SW 1271 (cell line): ENCODE measurements around the gene TPH2.

Experiments
- DNase-seq, 2 experiments: peaks; one replicate each; lab custom pipeline; 2025; lab: John Stamatoyannopoulos, UW

Gene TPH2

DNA sequence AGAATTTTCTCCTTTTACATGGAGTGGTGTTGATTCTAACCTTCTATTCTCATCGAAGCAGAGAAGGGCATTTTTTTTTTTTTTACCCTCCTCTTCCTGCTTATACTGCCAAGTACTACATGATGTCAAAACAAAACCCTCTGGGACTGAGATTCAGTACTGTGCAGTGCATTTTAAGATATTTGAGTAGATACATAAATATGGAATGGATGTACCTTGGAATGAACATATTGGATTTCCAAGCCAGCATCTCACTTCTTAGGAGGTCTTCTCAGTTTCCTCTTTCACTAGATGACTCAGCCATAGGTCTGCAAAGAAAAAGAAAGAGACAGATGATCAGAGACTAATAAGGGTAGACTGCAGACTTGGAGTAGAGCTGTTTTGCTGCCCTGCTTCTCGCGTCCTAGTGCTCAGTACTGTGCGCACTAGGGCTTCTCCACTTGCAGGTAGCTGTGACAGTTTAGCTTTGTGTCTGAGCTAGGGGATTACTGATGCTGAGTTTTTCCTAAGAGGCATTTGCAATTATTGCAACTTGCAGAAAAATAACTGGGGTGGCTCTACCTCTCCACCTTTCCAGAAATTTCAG, 20.4 kb downstream of the TPH2 start:
- no peak for DNase-seq

DNA sequence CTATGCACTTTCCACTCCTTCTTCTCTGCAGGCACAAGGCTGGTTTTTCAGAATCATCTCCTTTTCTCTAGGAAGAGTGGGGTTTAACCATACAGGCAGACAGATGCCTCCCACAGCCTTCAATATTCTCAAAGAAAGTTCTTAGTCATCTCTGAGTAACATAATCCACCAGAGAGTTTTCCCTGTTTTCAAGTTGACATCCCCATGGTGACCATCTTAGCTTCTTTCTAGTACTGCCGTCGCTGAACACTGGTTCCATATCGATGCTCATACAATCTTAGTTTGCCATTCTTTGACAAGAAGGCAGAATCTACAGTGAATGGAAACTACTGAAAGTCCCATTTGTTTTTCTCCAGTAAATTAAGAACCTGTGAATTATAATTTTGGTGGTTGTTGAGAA, 28.6 kb downstream of the TPH2 start:
- no peak for DNase-seq

DNA sequence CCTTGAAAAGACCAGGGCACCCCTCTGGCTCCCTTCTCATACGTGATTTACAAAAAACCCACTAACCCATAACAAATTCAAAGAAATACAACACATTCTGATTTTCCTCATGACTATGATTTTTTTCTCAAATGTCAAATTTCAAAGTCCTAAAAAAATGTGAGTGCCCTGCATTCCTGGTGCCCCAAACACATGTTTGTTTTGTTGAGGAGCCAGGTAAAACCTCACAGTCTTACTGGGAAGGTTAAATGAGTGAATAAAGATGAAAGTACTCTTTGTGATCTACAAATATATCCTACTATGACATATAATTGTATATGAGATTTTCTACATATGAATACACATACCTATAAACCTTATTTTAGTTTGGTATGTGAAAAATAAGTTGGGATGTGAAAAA, 30.7 kb downstream of the TPH2 start:
- DNase-seq, result no peak

DNA sequence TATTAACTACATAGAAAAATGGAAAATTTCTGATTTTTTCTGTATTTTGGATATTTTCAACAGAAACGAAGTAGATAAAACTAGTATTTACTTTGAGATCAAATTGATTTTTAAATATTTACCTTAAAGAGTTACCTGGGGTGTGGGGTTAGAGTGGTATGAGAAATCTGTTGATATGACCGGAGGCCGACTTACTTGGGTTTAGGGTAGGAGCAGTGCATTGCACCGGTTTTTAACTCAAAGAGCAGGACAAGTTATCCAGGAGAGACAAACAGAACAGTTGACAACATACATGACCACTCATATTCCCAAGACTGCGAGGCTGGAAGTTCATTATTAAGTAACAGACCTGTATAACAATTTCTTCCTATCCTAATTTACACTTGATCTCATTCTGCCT, 31.4 kb downstream of the TPH2 start:
- DNase-seq, result no peak

DNA sequence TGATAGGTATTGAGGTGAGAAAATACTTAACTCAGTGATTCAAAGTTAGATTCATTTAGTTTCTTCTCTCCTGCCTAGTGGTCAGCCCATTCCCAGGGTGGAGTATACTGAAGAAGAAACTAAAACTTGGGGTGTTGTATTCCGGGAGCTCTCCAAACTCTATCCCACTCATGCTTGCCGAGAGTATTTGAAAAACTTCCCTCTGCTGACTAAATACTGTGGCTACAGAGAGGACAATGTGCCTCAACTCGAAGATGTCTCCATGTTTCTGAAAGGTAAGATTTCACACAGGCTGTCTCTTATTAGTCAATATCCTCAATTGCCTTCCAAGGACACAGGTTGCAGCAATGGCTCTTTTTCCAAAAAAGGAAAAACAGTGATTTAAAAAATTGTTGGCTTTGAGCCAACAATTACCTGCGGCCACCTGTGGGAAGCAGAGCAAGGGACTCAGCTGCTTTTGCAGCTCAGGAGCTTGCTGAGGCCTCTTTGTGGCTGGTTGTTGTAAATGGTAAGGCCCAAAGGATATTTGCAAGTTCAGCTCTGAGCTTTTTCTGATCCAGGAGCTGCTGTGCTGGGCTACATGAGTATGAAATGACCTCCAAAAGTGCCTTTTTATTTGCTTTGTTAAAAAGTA, 33.9 kb downstream of the TPH2 start:
- DNase-seq, result no peak

DNA sequence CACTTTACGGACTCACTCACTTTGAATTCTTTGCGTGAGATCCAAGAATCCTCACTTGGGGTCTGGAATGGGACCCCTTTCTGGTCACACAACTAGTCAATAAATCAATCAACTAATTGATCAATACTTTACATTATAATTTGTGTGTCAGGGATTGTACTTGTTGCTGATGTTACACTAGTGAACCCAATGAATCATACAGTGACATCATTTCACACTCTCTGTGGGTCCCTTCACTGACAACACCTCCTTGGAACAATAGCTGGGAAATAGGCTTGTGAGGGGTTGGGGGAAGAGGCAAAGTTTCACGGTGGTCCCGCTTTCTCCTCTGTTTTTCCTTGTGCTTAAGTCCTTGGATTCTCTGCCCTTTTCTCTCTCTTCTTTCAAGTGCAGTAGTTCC, 35.0 kb downstream of the TPH2 start:
- DNase-seq, result no peak

DNA sequence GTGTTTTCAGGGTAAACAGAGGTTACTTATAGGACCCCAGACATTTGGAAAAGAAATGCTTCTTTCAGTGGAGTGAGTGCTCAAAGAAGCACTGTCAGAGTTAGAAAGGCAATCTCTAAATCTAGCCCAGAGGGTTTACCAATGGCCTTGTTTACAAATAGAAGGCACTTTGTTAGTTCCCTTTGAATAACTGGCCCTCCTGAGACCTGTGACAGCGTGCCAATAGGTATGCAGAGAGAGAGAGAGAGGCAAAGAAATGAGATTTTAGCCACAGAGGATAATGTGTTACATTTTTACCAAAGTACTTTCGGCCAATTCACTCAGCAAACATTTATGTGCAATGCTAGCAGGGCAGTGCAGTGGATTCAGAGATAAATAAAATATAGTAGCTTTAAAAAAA, 41.9 kb downstream of the TPH2 start:
- no peak for DNase-seq

DNA sequence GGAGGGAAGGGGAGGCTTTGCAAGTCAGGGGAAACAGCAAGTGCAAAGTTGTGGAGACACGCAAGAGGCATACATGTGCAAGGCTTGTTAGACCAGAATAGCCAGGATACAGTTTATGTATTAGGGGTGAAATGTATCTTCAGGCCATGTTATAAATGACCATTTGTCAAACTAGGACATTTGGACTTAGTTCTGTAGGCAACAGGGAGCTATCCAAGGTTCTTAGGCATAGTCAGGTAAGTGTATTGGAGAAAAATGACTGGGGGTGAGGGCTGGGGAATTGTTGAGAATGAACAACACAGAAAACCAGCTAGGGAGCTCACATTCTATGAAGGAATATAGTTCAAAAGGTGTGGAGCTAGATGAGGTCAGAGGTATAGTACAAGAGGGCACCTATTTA, 42.5 kb downstream of the TPH2 start:
- no peak for DNase-seq

DNA sequence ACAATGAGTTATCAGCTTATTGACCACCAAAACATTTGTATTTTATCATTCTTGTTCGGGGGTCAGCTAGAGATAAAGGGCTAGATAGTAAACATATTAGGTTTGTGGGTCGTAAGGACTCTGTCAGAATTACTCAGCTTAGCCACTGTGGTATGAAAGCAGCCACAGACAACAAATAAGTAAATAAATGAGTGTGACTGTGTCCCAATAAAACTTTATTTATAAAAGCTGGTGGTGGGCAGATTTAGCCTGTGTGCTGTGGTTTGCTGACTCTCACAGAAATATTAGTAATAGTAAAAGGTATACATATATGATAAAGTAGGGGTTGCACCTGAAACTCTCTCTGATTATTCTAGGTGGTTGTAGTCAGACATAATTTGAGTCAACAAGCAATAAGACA, 56.1 kb downstream of the TPH2 start:
- no peak for DNase-seq

DNA sequence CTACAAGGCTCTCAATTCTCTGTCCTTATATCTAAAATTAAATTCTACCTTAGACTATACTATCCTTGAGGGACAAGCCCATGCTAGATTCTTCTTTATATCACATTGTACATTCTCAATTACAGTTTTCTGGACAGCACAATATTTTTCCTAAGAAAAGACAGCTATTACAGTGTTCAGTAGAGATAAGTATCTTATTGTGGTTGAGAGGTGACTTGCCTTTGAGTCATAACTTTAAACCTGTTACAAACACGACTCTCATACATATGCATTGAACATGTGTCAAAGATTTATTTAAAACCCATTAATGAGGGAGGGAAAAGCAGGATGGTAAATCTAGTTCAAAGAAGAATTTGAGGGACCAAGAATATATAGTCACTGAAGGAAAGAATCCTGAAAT, 61.1 kb downstream of the TPH2 start:
- DNase-seq, result no peak

DNA sequence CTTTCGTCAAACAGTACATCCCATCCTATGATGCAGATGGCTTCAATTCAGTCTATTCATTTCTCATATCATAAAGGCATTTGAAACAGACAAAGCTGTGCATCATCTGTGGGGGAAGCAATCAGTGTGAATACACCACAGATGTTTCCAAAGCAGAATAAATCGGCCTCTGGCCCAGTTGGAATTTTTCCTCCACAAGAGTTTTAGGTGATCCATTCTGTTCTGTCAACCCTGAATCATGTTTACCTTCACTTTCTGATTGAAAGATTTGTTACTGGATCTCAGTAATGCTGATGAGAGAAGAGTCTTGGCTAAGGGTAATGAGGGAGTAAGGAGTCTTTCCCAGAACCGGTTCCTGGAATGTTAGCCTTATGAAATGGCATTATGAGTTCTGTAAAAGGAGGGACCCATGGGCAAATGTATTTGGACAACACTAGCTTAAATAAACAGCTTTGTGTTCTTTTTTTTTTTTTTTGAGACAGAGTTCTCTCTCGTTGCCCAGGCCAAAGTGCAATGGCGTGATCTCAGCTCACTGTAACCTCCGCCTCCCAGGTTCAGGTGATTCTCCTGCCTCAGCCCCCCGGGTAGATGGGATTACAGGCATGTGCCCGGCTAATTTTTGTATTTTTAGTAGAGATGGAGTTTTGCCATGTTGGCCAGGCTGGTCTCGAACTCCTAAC, 62.5 kb downstream of the TPH2 start:
- DNase-seq, result no peak

DNA sequence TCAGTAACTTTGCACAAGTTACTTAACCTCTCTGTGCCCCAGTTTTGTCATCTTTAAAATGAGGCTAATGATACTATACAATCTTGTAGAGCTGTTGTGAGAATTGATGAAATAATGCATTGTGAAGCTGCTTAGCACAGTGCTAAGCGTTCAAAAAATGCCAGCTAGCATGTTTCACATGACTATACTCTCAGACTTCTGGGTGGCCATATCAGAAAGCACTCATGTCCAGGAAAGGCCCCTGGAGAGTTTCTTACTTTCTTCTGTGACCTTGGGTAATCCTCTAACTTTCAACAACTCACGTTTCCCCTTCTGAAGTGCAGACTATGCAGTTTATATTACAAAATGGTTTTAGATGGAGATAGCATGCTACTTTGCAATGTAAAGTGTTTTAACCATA, 68.1 kb downstream of the TPH2 start:
- DNase-seq, result no peak

DNA sequence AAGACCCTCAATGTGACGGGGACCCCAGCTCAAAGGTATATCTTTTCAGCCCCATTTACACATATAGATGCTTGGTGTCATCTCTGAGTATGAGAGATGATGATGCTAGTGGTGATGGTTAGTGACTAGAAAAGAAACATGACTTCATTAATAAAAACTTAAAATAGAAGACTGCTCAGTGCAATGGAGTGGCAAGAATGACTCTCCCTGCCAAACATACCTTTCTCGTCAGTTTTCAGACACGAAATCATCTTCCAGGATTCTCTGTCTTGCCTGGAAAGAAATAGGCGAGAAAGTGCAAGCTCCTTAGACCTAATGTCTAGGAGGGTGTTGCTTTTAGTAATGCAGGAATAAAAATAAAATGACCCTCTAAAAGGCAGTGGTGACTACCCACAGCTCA, 71.7 kb downstream of the TPH2 start:
- DNase-seq, result no peak

DNA sequence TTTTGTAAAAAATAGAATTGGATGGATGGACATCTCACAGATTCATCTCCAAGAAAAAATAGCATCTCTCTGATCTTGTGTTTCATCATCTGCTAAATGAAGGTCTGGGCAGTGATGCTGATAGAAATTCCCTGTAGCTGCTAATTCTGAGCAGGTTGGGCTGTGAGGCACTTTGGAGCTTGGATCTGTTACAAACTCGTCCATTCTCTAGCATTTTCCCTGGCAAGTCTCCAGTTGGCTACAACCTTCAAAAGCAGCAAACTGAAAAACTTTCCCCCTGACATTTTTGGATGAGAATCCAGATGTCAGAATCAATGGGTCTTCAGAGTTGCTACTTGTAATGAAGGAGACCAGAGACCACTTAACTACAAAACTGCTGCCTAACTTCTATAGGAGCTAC, 72.7 kb downstream of the TPH2 start:
- no peak for DNase-seq

DNA sequence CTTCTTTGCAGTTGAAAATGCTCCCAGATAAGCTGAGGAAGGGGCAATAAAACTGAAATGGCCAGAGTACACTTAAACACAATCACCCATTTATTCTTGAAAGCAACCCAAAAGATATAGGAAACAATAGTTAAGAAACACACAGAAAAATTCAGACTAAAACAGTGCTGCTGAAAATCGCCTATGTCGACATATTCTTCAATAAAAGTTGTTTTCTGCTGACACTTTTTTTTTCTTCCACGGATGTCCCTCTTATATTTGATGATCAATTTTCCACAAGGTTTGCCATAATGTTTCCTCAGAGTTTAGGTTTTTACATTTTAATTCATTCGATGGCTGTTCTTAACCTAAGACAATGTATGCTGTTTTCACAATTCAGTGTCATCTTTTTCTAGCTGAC, 74.2 kb downstream of the TPH2 start:
- DNase-seq, result no peak

DNA sequence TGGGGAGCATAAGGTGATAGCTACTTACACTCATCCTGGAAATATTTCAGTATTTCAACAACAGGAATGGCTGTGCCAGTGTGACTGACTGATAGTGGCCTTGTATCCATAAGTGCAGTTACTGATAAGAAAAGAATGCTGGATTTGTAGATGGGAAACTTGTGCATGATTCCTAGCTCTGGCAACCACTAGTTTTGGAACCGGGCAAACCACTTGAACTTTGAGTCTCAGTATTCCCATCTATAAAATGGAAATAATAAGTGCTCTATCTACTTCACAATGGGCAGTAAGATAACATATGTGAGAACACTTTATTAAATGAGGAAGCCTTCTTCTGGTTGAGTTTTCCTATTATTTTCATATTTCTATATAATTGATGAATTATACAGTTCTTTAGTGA, 77.2 kb downstream of the TPH2 start:
- no peak for DNase-seq

DNA sequence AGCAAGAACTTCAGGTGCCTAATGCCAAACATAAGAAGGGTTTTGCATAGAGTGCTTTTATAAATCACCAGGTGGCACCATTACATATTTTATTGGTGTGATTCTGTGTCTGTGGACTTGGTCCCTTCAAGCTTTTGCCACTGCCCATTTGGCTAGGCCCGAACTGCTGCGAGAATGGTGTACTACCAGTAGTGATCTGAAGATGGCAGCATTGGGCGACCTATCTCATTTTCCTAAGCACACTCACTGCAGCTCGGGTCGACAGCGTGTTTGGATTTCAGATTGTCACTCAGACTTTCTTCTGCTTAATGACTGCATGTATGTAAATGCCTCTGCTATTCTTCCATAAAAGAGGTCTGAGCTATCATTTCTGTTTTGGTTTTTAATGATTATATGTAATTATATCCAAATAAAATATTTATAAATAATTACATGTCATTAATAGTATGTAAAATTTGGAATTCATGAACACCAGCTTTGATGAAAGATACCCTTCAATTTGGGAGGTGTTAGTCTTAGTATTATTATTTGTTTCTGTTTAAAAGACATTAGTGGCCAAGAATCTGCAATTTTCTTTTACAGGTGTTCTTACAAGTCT, 78.5 kb downstream of the TPH2 start:
- peak; percentile 40 to 79 for DNase-seq

DNA sequence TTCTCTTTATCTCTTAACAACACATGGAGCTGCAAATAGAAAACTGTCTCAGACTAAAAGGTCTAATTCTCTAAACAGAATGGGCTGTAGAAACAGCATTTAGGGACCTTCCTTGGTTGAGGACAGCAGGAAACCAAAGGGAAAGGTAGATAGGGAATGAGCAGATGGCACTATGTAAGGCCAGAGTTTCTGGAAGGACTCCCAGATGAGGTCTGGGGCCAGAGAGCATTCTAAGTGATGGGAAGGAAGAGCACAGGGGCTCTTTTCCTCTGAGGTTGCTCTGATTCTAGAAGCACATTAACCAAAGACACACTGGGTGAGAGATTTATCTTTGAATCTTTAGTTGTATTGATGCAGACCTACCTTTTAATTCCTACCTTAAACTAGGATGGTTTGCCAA, 79.4 kb downstream of the TPH2 start:
- DNase-seq, result no peak

DNA sequence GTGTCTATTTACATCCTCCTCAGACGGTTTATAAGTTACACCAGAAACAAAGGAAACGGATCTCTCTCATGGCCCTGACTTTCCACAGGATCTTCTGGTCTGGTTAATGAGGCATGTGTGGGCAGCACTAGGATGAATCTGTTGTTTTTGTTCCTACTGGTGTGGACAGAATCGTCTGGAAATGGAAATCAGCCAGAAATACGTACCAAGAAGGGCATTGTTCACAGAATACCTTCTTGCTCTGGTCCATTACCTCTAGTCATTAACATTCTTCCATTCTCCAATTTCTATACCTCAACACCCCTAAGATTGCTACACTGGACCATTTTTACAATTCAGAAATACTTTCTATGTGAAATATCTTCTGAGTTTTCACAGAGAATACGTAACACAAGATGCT, 86.0 kb downstream of the TPH2 start:
- no peak for DNase-seq

DNA sequence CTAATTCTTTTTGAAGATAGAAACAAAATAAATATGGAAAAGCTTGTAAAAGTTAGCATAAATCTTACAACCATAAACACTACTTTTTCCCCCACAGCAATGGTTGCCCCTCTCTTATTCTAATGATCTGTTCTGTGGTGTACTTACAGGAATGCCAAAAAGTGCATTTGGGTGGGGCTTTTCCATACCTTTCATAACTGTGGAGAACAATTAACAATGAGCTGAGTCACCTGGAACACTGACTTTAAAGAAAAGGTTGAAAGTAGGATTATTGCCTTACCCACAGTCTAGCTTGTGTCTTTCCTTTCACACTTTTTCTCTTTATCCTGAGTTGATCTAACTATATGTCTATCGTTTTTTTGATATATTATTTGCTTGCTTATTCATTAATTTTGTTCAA, 86.9 kb downstream of the TPH2 start:
- no peak for DNase-seq

DNA sequence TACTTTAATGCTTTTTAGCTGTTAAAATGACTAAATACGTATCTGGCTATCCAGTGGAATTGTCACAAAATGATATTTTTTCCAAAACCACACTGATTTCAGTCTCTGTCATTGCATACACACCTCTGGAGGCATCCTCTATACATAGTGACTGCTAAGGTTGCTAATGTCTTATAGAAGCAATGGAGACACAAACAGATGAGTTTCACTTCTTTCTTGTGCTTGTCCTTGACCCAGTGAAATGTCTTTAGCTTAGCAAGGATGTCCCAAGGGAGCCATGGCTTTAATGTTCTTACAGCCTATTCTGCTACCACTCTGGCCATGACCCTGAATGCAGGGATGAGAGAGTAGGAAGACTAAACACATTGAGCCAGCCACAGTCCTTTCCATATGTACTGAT, 90.3 kb downstream of the TPH2 start:
- DNase-seq, result no peak

DNA sequence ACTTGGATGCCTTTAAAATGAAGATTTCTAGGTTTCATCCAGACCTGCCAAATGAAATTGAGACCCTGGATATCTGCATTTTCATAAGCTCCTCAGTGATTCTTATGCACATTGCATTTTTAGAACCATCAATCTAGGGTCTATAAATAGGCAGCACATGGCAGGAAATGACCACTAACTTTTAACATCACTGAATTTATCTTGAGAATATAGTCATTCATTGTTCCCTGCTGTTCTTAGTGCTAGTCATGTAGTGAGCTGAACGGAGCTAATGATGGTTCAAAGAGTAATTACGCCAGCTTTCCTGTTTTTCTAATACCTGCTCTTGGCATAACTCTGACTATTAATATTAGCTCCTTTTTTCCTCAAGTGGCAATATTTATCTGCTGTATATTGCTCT, 91.6 kb downstream of the TPH2 start:
- DNase-seq, result no peak

DNA sequence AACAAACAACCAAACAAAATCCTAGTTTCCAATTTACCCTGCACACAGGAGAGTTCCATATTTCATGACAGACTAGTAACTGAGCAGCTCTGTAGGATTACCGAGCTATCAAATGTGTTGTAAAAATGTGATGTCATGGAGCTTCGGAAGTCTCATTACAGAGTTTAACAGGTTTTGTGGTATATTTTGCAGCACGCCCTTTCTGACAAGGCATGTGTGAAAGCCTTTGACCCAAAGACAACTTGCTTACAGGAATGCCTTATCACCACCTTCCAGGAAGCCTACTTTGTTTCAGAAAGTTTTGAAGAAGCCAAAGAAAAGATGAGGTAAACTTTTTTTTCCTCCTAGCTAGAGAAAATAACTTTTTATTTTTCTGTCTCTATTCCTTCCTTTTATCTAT, 92.4 kb downstream of the TPH2 start:
- no peak for DNase-seq

DNA sequence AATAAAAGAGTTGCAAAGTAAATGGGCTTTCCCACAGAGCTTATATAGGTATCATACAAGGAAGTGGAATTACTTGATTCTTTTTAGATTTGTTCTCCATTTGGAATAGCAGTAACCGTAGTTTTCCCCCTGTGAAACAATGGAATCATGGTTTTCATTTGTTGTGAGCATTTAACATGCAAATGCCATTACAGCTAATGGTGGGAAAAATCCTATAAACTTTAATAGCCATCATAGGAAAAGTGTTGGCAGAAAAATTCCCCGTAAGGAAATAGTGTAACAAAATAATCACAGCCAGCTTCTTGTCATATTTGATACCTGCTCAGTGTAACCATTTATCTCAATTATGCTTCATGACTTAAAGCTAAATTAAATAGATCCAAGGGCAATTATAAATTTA, 95.3 kb downstream of the TPH2 start:
- DNase-seq, result no peak
